WTC11 (cell line): Measurements from ENCODE around the gene DCAF11. TPM values are rescaled to one million over a fixed set of nuclear protein-coding genes. Genes with fewer than 3 reads are reported as not detected.

Experiments
- ATAC-seq: fragments of 200-7000 bp; cut with Tn5 transposase; 2 replicates; pipeline ENCODE4 v1.10.0; 2021; ENCODE audit warnings: mild to moderate bottlenecking, moderate library complexity
- CTCF ChIA-PET: fragments of 300-600 bp; sonication (Branson Sonifier 250); formaldehyde crosslinking; loops from one replicate; lab custom pipeline; 2021; ENCODE audit warnings: antibody characterized with exemption; lab: Charles Lee
- POLR2A ChIA-PET: fragments of 350-600 bp; sonication (Branson Sonifier 250); formaldehyde crosslinking; loops from one replicate; lab custom pipeline; 2021; ENCODE audit warnings: antibody characterized with exemption; lab: Charles Lee
- DNase-seq: peaks from one replicate; pipeline ENCODE4 v3.0.0; 2021; ENCODE audit warnings: low spot score
- H3K27ac Mint-ChIP-seq: 2 replicates; pipeline ENCODE4 v1.8.0; 2021; ENCODE audit warnings: mixed read lengths
- H3K27me3 Mint-ChIP-seq: 2 replicates; pipeline ENCODE4 v1.8.0; 2021; ENCODE audit warnings: low read depth, mild to moderate bottlenecking, moderate library complexity, mixed read lengths
- H3K36me3 Mint-ChIP-seq: 2 replicates; pipeline ENCODE4 v1.8.0; 2021; ENCODE audit warnings: mixed read lengths
- H3K4me1 Mint-ChIP-seq: 2 replicates; pipeline ENCODE4 v1.8.0; 2022; ENCODE audit warnings: mixed read lengths
- H3K4me3 Mint-ChIP-seq: 2 replicates; pipeline ENCODE4 v1.8.0; 2021; ENCODE audit warnings: mild to moderate bottlenecking, moderate library complexity, mixed read lengths
- H3K9me3 Mint-ChIP-seq: 2 replicates; pipeline ENCODE4 v1.8.0; 2021; ENCODE audit warnings: mixed read lengths
- E2F5 ChIP-seq: sonication (generic); formaldehyde crosslinking; IDR thresholded peaks from 2 replicates; pipeline ENCODE4 v1.8.1; 2022; ENCODE audit warnings: mild to moderate bottlenecking, moderate library complexity, missing genetic modification reagents
- GTF2I ChIP-seq: fragments of 250-450 bp; sonication (Bioruptor Pico); conservative IDR thresholded peaks from 2 replicates; pipeline ENCODE4 v1.4.0; 2021; ENCODE audit warnings: mild to moderate bottlenecking
- HMGXB4 ChIP-seq: sonication (generic); formaldehyde crosslinking; IDR thresholded peaks from 2 replicates; pipeline ENCODE4 v1.8.1; 2023; ENCODE audit warnings: mild to moderate bottlenecking, moderate library complexity, missing genetic modification reagents
- IRF1 ChIP-seq: sonication (generic); formaldehyde crosslinking; IDR thresholded peaks from 2 replicates; pipeline ENCODE4 v1.8.0; 2023; ENCODE audit warnings: missing genetic modification reagents
- NR2C2 ChIP-seq: sonication (generic); formaldehyde crosslinking; IDR thresholded peaks from 2 replicates; pipeline ENCODE4 v1.8.0; 2022; ENCODE audit warnings: mild to moderate bottlenecking, missing genetic modification reagents
- PRDM15 ChIP-seq: sonication (generic); formaldehyde crosslinking; IDR thresholded peaks from 2 replicates; pipeline ENCODE4 v1.8.0; 2022; ENCODE audit warnings: missing genetic modification reagents
- PREB ChIP-seq: sonication (generic); formaldehyde crosslinking; IDR thresholded peaks from 2 replicates; pipeline ENCODE4 v1.8.1; 2022; ENCODE audit warnings: mild to moderate bottlenecking, missing genetic modification reagents, moderate library complexity, borderline replicate concordance
- SP1 ChIP-seq: sonication (generic); formaldehyde crosslinking; conservative IDR thresholded peaks from 2 replicates; pipeline ENCODE4 v1.8.1; 2022; ENCODE audit warnings: missing genetic modification reagents
- TEAD1 ChIP-seq: sonication (generic); formaldehyde crosslinking; IDR thresholded peaks from 2 replicates; pipeline ENCODE4 v1.8.0; 2022; ENCODE audit warnings: mild to moderate bottlenecking, missing genetic modification reagents
- TP53 ChIP-seq: sonication (generic); formaldehyde crosslinking; IDR thresholded peaks from 2 replicates; pipeline ENCODE4 v1.8.1; 2023; ENCODE audit warnings: mild to moderate bottlenecking, missing genetic modification reagents
- USF1 ChIP-seq: sonication (generic); formaldehyde crosslinking; IDR thresholded peaks from 2 replicates; pipeline ENCODE4 v1.8.0; 2022; ENCODE audit warnings: mild to moderate bottlenecking, missing genetic modification reagents
- ZMAT4 ChIP-seq: fragments of 250-450 bp; sonication (Bioruptor Pico); IDR thresholded peaks from 2 replicates; pipeline ENCODE4 v1.9.0; 2021; ENCODE audit warnings: mild to moderate bottlenecking
- ZSCAN18 ChIP-seq: fragments of 250-450 bp; sonication (Bioruptor Pico); IDR thresholded peaks from 2 replicates; pipeline ENCODE4 v2.1.2; 2022; ENCODE audit warnings: mild to moderate bottlenecking, moderate library complexity
- total RNA-seq: library from RNA; stranded (reverse); gene quantifications from 3 replicates; pipeline ENCODE4 v1.2.3, GENCODE V29; 2021

The DCAF11 gene
- total RNA-seq, 1 experiment from 2014 or later: 73.6 TPM

GRCh38 chr14:24135834-24136683 is 21.5 kb downstream of the DCAF11 start, which contains the start of gene PSME1:
Gene PSME1, plus strand, starts transcription at chr14:24136194. Its CDS starts 69 bp downstream, at chr14:24136263.
- H3K4me1 Mint-ChIP-seq: peaks cover 33% of the 10 kb centered on the region
- H3K4me3 Mint-ChIP-seq: peak within 1 kb of the TSS; percentile 86
- CTCF ChIA-PET: interaction anchor here (0.8 to 4.3 kb wide), 15 partner anchors 9 to 296 kb away, joined by 3 to 31 read pairs (median 5); partner anchors contain the start of genes DCAF11, IRF9, NRL and PCK2
- H3K36me3 Mint-ChIP-seq: peaks cover 26% of the 10 kb centered on the region
- ATAC-seq: peak; percentile 92
- DNase-seq: peak; percentile 93
- peak within 1 kb of the TSS; percentile 88 for H3K27ac Mint-ChIP-seq
- no peaks in the 10 kb centered on the region; the same call in 1 of the 2 replicates for H3K27me3 Mint-ChIP-seq
- H3K9me3 Mint-ChIP-seq: no peaks in the 10 kb centered on the region
- TF ChIP-seq HMGXB4 (CRISPR knock-in tag) (0 out of 2 replicates have a peak, but pooled peaks have one; percentile 32), SP1 (CRISPR knock-in tag) (peak; percentile 83), GTF2I (CRISPR knock-in tag) (no peak), PREB (CRISPR knock-in tag) (0 out of 2 replicates have a peak, but pooled peaks have one; percentile 6), NR2C2 (CRISPR knock-in tag) (no peak), IRF1 (CRISPR knock-in tag) (peak; percentile 65; the same call in 1 of the 2 replicates), TEAD1 (CRISPR knock-in tag) (no peak), E2F5 (CRISPR knock-in tag) (0 out of 2 replicates have a peak, but pooled peaks have one; percentile 17), ZMAT4 (no peak), USF1 (no peak), PRDM15 (CRISPR knock-in tag) (peak; percentile 60), TP53 (CRISPR knock-in tag) (peak; percentile 9; the same call in 1 of the 2 replicates), ZSCAN18 (CRISPR knock-in tag) (no peak)
- TF ChIP-seq, all 79 proteins: peak for 7
- POLR2A ChIA-PET: interaction anchor here (0.5 to 1.8 kb wide), 14 partner anchors 9 to 163 kb away, joined by 3 to 15 read pairs (median 3); partner anchors contain the start of genes DCAF11, DHRS1, NOP9 and NRL
